HG03039 (cell line): Measurements from ENCODE around the gene EVI5L.

Experiments used
- ATAC-seq: cut with Tn5 transposase; IDR thresholded peaks from one replicate; pipeline ENCODE4 v1.9.1; 2021; ENCODE audit warnings: mild to moderate bottlenecking, moderate library complexity; ENCODE audit not compliant: unreplicated experiment

EVI5L gene

GRCh38 chr19:7910321-7911161, 80.5 kb downstream of the EVI5L start:
- ATAC-seq = no peak

GRCh38 chr19:7911508-7912143, 81.6 kb downstream of the EVI5L start:
- no peak for ATAC-seq

- no peak for ATAC-seq
These were observed 82.2 kb downstream of the EVI5L start for GRCh38 chr19:7912144-7912696.

GRCh38 chr19:7912697-7913564, 82.9 kb downstream of the EVI5L start:
- ATAC-seq = no peak

GRCh38 chr19:7913652-7914051, 83.6 kb downstream of the EVI5L start:
- ATAC-seq = no peak

- no peak for ATAC-seq
These were observed 84.1 kb downstream of the EVI5L start for GRCh38 chr19:7914099-7914498.
